ENCODE measurements around the gene TMED5. TPM values are rescaled to one million over a fixed set of nuclear protein-coding genes. Genes with fewer than 3 reads are reported as not detected.

The TMED5 gene
- polyA plus RNA-seq, 4 donors: 31.8 to 108 (median 100) TPM

DNA sequence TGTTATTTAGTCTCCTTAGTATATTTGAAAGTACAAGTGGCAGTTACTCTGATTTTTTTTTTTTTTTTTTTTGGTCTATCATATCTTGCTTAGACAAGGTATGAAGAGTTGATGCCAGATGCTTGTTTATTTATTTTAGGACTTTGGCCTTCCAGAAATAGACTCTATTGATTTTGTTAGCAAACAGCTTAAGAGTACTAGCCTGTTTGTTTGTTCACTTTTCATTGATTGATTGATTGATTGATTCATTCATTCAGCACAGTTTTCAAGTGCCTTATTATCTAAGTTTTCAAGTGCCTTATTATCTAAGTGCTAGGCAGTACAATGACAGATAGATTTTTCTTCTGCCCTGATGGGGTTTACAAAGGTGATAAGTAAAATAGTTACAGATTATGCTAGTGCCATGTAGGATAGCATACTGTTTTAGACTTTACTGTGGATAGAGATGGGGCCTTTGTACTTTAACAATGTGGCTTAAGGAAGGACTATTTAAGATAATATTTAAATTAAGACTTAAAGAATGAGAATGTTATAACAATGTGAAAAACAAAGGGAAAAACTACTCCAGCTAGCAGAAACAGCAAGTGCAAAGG lies 50.6 kb downstream of the TMED5 start:
- no peak for DNase-seq (ENCODE audit: low read depth in 4 of 4, low spot score in 3 of 4)

- DNase-seq (ENCODE audit: low read depth in 4 of 4, low spot score in 3 of 4): no peak
Measured at GRCh38 chr1:93124556-93125355, 55.5 kb downstream of the TMED5 start.

DNA sequence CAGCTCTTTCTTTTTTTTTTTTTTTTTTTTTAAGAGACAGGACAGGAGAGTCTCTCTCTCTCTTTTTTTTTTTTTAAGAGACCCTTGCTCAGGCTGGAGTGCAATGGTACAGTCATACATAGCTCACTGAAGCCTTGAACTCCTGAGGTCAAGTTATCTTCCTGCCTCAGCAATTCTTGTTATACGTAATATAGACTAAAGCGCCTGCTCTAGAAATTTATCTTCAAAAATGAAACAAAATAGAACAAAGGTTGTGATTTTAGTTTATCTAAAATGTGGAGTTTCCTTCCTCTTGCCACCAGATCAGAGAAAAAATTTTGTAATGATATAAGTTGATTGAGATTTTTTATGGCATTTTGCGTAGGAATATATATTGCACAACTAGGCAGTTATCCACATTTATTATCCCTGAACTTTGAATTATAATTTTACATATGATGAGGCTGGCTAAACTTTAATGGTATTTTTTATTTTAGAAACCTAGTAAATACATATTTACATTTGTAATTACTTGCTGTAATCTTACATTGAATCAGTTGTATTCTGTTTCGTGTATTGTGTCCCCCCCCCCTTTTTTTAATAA lies 56.9 kb downstream of the TMED5 start:
- DNase-seq (ENCODE audit: low read depth in 4 of 4, low spot score in 3 of 4): no peak

- no peak for DNase-seq (ENCODE audit: low read depth in 4 of 4, low spot score in 3 of 4)
Measured at GRCh38 chr1:93120614-93121013, 59.6 kb downstream of the TMED5 start.

GRCh38 chr1:93114391-93114790 lies 65.8 kb downstream of the TMED5 start:
- DNase-seq (ENCODE audit: low read depth in 4 of 4, low spot score in 3 of 4): no peak

DNA sequence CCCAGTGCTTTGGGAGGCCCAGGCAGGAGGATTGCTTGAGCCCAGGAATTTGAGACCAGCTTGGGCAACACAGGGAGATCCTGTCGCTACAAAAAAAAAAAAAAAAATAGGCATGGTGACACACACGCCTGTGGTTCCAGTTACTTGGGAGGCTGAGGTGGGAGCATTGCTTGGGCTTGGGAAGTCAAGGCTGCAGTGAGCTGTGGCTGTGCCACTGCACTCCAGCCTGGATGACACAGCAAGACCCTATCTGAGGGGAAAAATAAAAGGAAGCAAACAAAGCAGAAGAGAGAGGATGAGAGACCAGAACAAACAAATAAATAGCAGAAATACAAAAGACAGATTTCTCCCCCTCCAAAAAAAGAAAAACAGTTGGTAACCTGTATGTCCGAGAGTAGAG lies 67.1 kb downstream of the TMED5 start:
- no peak for DNase-seq (ENCODE audit: low read depth in 4 of 4, low spot score in 3 of 4)

GRCh38 chr1:93111561-93111960 lies 68.7 kb downstream of the TMED5 start:
- no peak for DNase-seq (ENCODE audit: low read depth in 4 of 4, low spot score in 3 of 4)

DNA sequence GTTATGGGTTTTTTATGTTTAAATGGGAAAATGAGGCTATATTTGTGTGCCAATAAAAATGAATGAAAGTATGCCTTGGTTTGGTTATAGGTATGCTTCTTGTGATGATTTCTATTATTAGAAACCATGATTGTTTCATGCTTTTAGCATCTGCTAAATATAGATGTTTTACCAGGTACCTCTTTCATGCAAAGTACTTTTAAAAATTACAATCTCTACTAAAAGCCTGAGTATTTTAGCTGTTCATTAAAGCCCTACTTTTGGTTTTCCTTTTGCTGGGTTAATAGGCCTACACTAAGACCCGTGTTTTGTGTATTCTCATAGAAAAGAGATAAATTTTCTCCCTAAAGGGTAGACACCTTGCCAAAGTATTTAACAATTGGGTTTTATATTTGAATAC lies 69.1 kb downstream of the TMED5 start:
- no peak for DNase-seq (ENCODE audit: low read depth in 4 of 4, low spot score in 3 of 4)

- DNase-seq (ENCODE audit: low read depth in 4 of 4, low spot score in 3 of 4): no peak
Measured at GRCh38 chr1:93109578-93109977, 70.6 kb downstream of the TMED5 start.

- DNase-seq (ENCODE audit: low read depth in 4 of 4, low spot score in 3 of 4): no peak
Measured at GRCh38 chr1:93108335-93108734, 71.9 kb downstream of the TMED5 start.

GRCh38 chr1:93107395-93107794 lies 72.8 kb downstream of the TMED5 start:
- DNase-seq (ENCODE audit: low read depth in 4 of 4, low spot score in 3 of 4): no peak

DNA sequence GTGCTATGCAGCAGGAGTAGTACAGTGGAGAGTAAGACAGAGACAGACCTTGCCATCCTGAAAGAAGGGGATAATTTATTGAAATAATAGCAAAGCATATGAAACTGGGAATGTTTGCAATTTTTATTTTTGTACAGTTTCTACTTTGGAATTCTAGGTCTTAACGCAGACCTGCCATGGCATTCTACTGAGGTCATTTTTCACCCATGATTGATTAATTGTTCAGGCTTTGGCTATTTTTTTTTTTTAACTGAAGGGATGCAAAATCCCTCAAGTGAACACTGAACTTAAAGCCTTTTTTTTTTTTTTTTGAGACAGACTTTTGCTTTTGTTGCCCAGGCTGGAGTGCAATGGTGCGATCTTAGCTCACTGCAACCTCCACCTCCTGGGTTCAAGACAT lies 74.0 kb downstream of the TMED5 start:
- no peak for DNase-seq (ENCODE audit: low read depth in 4 of 4, low spot score in 3 of 4)

GRCh38 chr1:93102142-93102541 lies 78.1 kb downstream of the TMED5 start:
- no peak for DNase-seq (ENCODE audit: low read depth in 4 of 4, low spot score in 3 of 4)

Other genes with a start within 250 kb of the TMED5 start
- gene DIPK1A, start 219.0 kb downstream of the TMED5 start, polyA plus RNA-seq (ENCODE audit: insufficient read length in 4 of 4): 10 to 100 TPM in 1 of 4 donors, 1 to 10 TPM in 3; 8.9 to 11.1 (median 9.4) TPM
- gene MTF2, start 101.1 kb downstream of the TMED5 start, polyA plus RNA-seq (ENCODE audit: insufficient read length in 4 of 4): 10 to 100 TPM; 34.7 to 62.1 (median 47.7) TPM
- gene CCDC18, start 311 bp upstream of the TMED5 start, polyA plus RNA-seq (ENCODE audit: insufficient read length in 4 of 4): 10 to 100 TPM in 1 of 4 donors, 1 to 10 TPM in 3; 7.5 to 12.2 (median 9.7) TPM
- gene DR1, start 165.5 kb upstream of the TMED5 start, polyA plus RNA-seq (ENCODE audit: insufficient read length in 4 of 4): 10 to 100 TPM; 60.7 to 64.9 (median 63.9) TPM

Data from left renal pelvis (tissue), 4 donors.